Keratinocyte (primary cell): ENCODE results near the gene CTNNBL1. TPM values are rescaled to one million over a fixed set of nuclear protein-coding genes. Genes with fewer than 3 reads are reported as not detected.

Source experiments
- DNase-seq: peaks from one replicate; pipeline ENCODE4 v3.0.0-alpha.2; 2011; ENCODE audit warnings: low read depth, missing footprints, low spot score
- FAIRE-seq: peaks from 2 replicates; lab custom pipeline; 2011; peaks lifted over from hg19 to GRCh38; lab: Jason Lieb, UNC
- H2AFZ ChIP-seq: 2 replicates; pipeline ENCODE4 v1.6.0; 2012; ENCODE audit warnings: low read length, control low read depth, inconsistent platforms; ENCODE audit not compliant: control insufficient read depth
- H3K27ac ChIP-seq: 2 replicates; pipeline ENCODE4 v1.5.1; 2011; ENCODE audit warnings: low read length; ENCODE audit not compliant: control insufficient read depth, insufficient read depth
- H3K27me3 ChIP-seq: 3 replicates; pipeline ENCODE4 v1.6.0; 2011; ENCODE audit warnings: low read length; ENCODE audit not compliant: control insufficient read depth, insufficient read depth; ENCODE audit errors: extremely low read depth
- H3K36me3 ChIP-seq, 2 experiments: 2 replicates in 1 of 2; 3 replicates in 1 of 2; pipeline ENCODE4 v1.5.1; 2011; ENCODE audit warnings: low read length in 2 of 2, mild to moderate bottlenecking in 1 of 2; ENCODE audit not compliant: control insufficient read depth in 2 of 2, insufficient read depth in 2 of 2; ENCODE audit errors: extremely low read depth in 1 of 2
- H3K4me1 ChIP-seq: 3 replicates; pipeline ENCODE4 v1.5.1; 2011; ENCODE audit warnings: low read length; ENCODE audit not compliant: control insufficient read depth, insufficient read depth; ENCODE audit errors: extremely low read depth
- H3K4me2 ChIP-seq: 3 replicates; pipeline ENCODE4 v1.6.0; 2011; ENCODE audit warnings: low read depth, low read length; ENCODE audit not compliant: control insufficient read depth, insufficient read depth; ENCODE audit errors: extremely low read depth
- H3K4me3 ChIP-seq, 3 experiments: fragments of 200-600 bp in 1 of 3; sonication (generic) in 1 of 3; 2 replicates in 2 of 3; 3 replicates in 1 of 3; pipeline ENCODE4 v1.5.1; 2011 to 2016; ENCODE audit warnings: low read length in 3 of 3, mild to moderate bottlenecking in 3 of 3, control low read depth in 2 of 3, inconsistent platforms in 1 of 3, low read depth in 1 of 3, mixed read lengths in 1 of 3, mixed run types in 1 of 3, moderate library complexity in 1 of 3; ENCODE audit not compliant: control insufficient read depth in 2 of 3, insufficient read depth in 2 of 3; ENCODE audit errors: extremely low read depth in 1 of 3
- H3K79me2 ChIP-seq: 2 replicates; pipeline ENCODE4 v1.6.0; 2012; ENCODE audit warnings: low read length; ENCODE audit not compliant: control insufficient read depth, insufficient read depth
- H3K9ac ChIP-seq: 3 replicates; pipeline ENCODE4 v1.6.0; 2011; ENCODE audit warnings: low read length; ENCODE audit not compliant: control insufficient read depth, insufficient read depth; ENCODE audit errors: extremely low read depth
- H3K9me1 ChIP-seq: 3 replicates; pipeline ENCODE4 v1.6.0; 2011; ENCODE audit warnings: low read length; ENCODE audit not compliant: control insufficient read depth, insufficient read depth; ENCODE audit errors: extremely low read depth
- H3K9me3 ChIP-seq: 2 replicates; pipeline ENCODE4 v1.5.1; 2012; ENCODE audit warnings: low read depth, low read length; ENCODE audit not compliant: control insufficient read depth
- H4K20me1 ChIP-seq: 3 replicates; pipeline ENCODE4 v1.6.0; 2011; ENCODE audit warnings: low read length; ENCODE audit not compliant: control insufficient read depth, insufficient read depth; ENCODE audit errors: extremely low read depth
- CTCF ChIP-seq, 3 experiments: IDR thresholded peaks in 1 of 3; conservative IDR thresholded peaks in 1 of 3; optimal IDR thresholded peaks in 1 of 3; 2 replicates in 2 of 3; 3 replicates in 1 of 3; pipeline versions ENCODE3 to v1.5.1; 2011; ENCODE audit warnings: low read length in 3 of 3, mild to moderate bottlenecking in 3 of 3, moderate library complexity in 2 of 3, control low read depth in 1 of 3, inconsistent platforms in 1 of 3; ENCODE audit not compliant: insufficient read depth in 2 of 3; ENCODE audit errors: extremely low read depth in 1 of 3
- EZH2 ChIP-seq: IDR thresholded peaks from one replicate; pipeline ENCODE4 v1.6.1; 2012; ENCODE audit warnings: inconsistent platforms, mild to moderate bottlenecking, low read length, moderate library complexity
- dilution Hi-C: fragments of 300-500 bp; cut with MboI; formaldehyde crosslinking; loops from one replicate; pipeline ENCODE4 v1.7.0; 2020; ENCODE audit warnings: low sequenced_read_pairs; ENCODE audit not compliant: extremely low pct_ligation_motif_present
- polyA plus RNA-seq, 5 experiments: library from polyadenylated mRNA; depleted of rRNA in 3 of 5; stranded (reverse) in 3 of 5; stranded (forward) in 1 of 5; unstranded in 1 of 5; fragments of >200 nt; gene quantifications; 1 replicate in 1 of 5; 2 replicates in 3 of 5; 3 replicates in 1 of 5; pipeline versions ENCODE4 v1.2.1 to v1.2.3, GENCODE V29; 2011 to 2012; ENCODE audit warnings: missing spikeins in 2 of 5, low read depth in 1 of 5, low replicate concordance in 1 of 5

CTNNBL1 gene
- polyA plus RNA-seq, 1 donor (not counting 4 experiments of a cell fraction or from before 2014, with no cell fraction given) = 37.0 TPM

DNA sequence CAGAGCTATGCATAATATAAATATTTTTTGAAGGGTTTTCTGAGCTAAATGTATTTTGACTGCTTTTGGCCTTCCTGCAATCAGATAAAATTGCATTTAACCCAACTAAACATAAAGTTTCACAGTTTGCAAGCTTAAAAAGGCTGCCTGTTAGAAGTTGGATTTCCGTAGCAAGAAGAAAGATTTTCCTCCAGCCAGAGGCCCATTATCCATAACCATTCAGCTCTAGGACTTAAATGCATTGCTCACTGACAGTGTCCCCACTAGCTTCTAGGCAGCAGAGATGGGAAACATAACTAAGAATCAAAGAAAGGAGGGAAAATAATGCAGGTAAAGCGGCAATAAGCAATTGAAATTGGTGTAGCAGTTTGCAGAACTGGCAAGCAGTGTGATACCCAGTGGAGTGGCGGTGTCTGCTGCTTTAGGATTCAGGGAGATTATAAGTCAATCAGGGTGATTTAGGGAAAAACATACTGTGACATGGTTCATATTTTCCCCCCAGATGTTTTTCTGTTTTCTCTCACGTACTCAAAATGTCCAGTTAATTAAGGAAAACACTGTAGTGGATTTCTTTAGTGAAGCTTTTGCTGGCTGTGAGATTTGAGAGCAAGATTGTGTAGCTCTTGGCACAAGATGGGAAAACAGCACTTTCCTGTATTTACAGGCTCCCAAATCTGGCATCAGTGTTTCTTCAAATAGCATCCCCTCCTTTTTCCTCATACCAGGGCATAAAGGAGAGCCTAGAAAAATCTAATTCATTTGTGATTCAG is 69.1 kb downstream of the CTNNBL1 start:
- Histone ChIP-seq H3K4me3 (no peak overlapping the region), H3K27ac (no peak overlapping the region), H3K9me3 (no peaks in the 10 kb centered on the region), H4K20me1 (no peaks in the 10 kb centered on the region), H2AFZ (no peak overlapping the region), H3K9me1 (no peaks in the 10 kb centered on the region), H3K79me2 (no peaks in the 10 kb centered on the region), H3K9ac (no peak overlapping the region), H3K27me3 (no peaks in the 10 kb centered on the region), H3K36me3 (peaks cover 0 to 7% of the 10 kb centered on the region in 2 experiments), H3K4me1 (peaks cover 22% of the 10 kb centered on the region), H3K4me2 (no peak overlapping the region)
- TF ChIP-seq EZH2 = no peak
- no peak for TF ChIP-seq CTCF (optimal IDR thresholded peaks at IDR 0.05 in 1 of 3, IDR thresholded peaks at IDR 0.05 in 1 of 3, conservative IDR thresholded peaks at IDR 0.05 in 1 of 3; ENCODE audit: extremely low read depth in 1 of 3, insufficient read depth in 2 of 3, low read length in 3 of 3)
- FAIRE-seq (no peak), DNase-seq (no peak)
- dilution Hi-C loops = no loop called here

GRCh38 chr20:37764333-37764935 is 70.6 kb downstream of the CTNNBL1 start:
- peak; percentile 40 for DNase-seq

More at GRCh38 chr20:37764333-37764935, 70.6 kb downstream of the CTNNBL1 start:
- peaks cover 0 to 8% of the 10 kb centered on the region in 2 experiments for H3K36me3 ChIP-seq
- no peaks in the 10 kb centered on the region for H3K9me3 ChIP-seq
- H2AFZ ChIP-seq = no peak overlapping the region
- H3K27me3 ChIP-seq = no peaks in the 10 kb centered on the region
- H3K4me2 ChIP-seq = peak overlapping the region; percentile 63
- FAIRE-seq = peak; percentile 86
- no peaks in the 10 kb centered on the region for H3K79me2 ChIP-seq
- peak overlapping the region; percentile 22 for H3K9ac ChIP-seq
- peaks cover 22% of the 10 kb centered on the region for H3K4me1 ChIP-seq
- no peak overlapping the region for H3K4me3 ChIP-seq
- no peaks in the 10 kb centered on the region for H4K20me1 ChIP-seq
- no peak for TF ChIP-seq EZH2
- TF ChIP-seq CTCF (optimal IDR thresholded peaks at IDR 0.05 in 1 of 3, IDR thresholded peaks at IDR 0.05 in 1 of 3, conservative IDR thresholded peaks at IDR 0.05 in 1 of 3; ENCODE audit: extremely low read depth in 1 of 3, insufficient read depth in 2 of 3, low read length in 3 of 3) = no peak
- H3K27ac ChIP-seq = peak overlapping the region; percentile 67
- dilution Hi-C loops = no loop called here
- H3K9me1 ChIP-seq = no peaks in the 10 kb centered on the region
